SK-N-SH (cell line): ENCODE data around the gene CTLA4. TPM values are rescaled to one million over a fixed set of nuclear protein-coding genes. Genes with fewer than 3 reads are reported as not detected.

Experiments
- CTCF ChIA-PET: fragments of 300-600, 350-600 bp; formaldehyde crosslinking; extraction: SDS; loops from one replicate; lab custom pipeline; 2021; lab: Yijun Ruan, JAX
- POLR2A ChIA-PET: fragments of 350-600 bp; sonication (Branson Sonifier 250); formaldehyde crosslinking; extraction: SDS; loops from one replicate; lab custom pipeline; 2020; ENCODE audit warnings: antibody characterized with exemption, inconsistent platforms; lab: Yijun Ruan, JAX
- DNase-seq: peaks from one replicate; pipeline ENCODE4 v3.0.0; 2012
- H2AFZ ChIP-seq: fragments of 200-600 bp; sonication (generic); 2 replicates; pipeline ENCODE4 v1.8.1; 2016; ENCODE audit warnings: antibody characterized with exemption, mild to moderate bottlenecking, low read depth
- H3F3A ChIP-seq: fragments of 200-600 bp; sonication (generic); replicated peaks from 2 replicates; pipeline ENCODE3; 2016; ENCODE audit warnings: antibody characterized with exemption, mild to moderate bottlenecking; ENCODE audit not compliant: insufficient read depth
- H3K27ac ChIP-seq, 2 experiments: fragments of 200-500 bp in 1 of 2; fragments of 200-600 bp in 1 of 2; sonication (Bioruptor generic) in 1 of 2; sonication (generic), shearing (Covaris generic) in 1 of 2; 2 replicates each; pipeline versions ENCODE4 v1.5.1 to v1.6.1; 2014 to 2016; ENCODE audit warnings: low read depth in 2 of 2, inconsistent platforms in 1 of 2, low read length in 1 of 2, mild to moderate bottlenecking in 1 of 2, mixed read lengths in 1 of 2
- H3K27me3 ChIP-seq: fragments of 200-600 bp; sonication (generic), shearing (Covaris generic); 2 replicates; pipeline ENCODE4 v1.6.1; 2016; ENCODE audit warnings: mixed run types; ENCODE audit not compliant: insufficient read depth
- H3K36me3 ChIP-seq, 2 experiments: fragments of 200-500 bp in 1 of 2; fragments of 200-600 bp in 1 of 2; sonication (Bioruptor generic) in 1 of 2; sonication (generic) in 1 of 2; replicated peaks in 1 of 2; 2 replicates each; pipeline versions ENCODE3 to v1.5.1; 2014 to 2016; ENCODE audit warnings: low read length in 1 of 2, mild to moderate bottlenecking in 1 of 2; ENCODE audit not compliant: insufficient read depth in 2 of 2, control insufficient read depth in 1 of 2
- H3K4me1 ChIP-seq, 2 experiments: fragments of 200-500 bp in 1 of 2; fragments of 200-600 bp in 1 of 2; sonication (Bioruptor generic) in 1 of 2; sonication (generic), shearing (Covaris generic) in 1 of 2; 2 replicates each; pipeline versions ENCODE4 v1.5.1 to v1.6.1; 2014 to 2016; ENCODE audit warnings: low read depth in 1 of 2, low read length in 1 of 2, mixed run types in 1 of 2; ENCODE audit not compliant: insufficient read depth in 2 of 2, control insufficient read depth in 1 of 2
- H3K4me2 ChIP-seq: fragments of 200-600 bp; sonication (generic), shearing (Covaris generic); 2 replicates; pipeline ENCODE4 v1.6.1; 2017; ENCODE audit warnings: mixed run types
- H3K4me3 ChIP-seq, 2 experiments: fragments of 200-500 bp in 1 of 2; fragments of 200-600 bp in 1 of 2; sonication (Bioruptor generic) in 1 of 2; sonication (generic), shearing (Covaris generic) in 1 of 2; 2 replicates each; pipeline versions ENCODE4 v1.5.1 to v1.8.1; 2014 to 2016; ENCODE audit warnings: low read depth in 2 of 2, inconsistent platforms in 1 of 2, low read length in 1 of 2, mild to moderate bottlenecking in 1 of 2, mixed read lengths in 1 of 2, moderate library complexity in 1 of 2
- H3K79me2 ChIP-seq: fragments of 200-600 bp; sonication (generic); 2 replicates; pipeline ENCODE4 v1.8.1; 2017; ENCODE audit warnings: mild to moderate bottlenecking; ENCODE audit not compliant: insufficient read depth
- H3K9ac ChIP-seq: fragments of 200-600 bp; sonication (generic); 2 replicates; pipeline ENCODE4 v1.6.1; 2017; ENCODE audit warnings: mixed run types
- H3K9me2 ChIP-seq: fragments of 200-600 bp; sonication (generic); 2 replicates; pipeline ENCODE4 v1.6.1; 2017; ENCODE audit warnings: mixed run types
- H3K9me3 ChIP-seq: fragments of 200-600 bp; sonication (generic); 2 replicates; pipeline ENCODE4 v1.6.1; 2017; ENCODE audit warnings: mixed run types, mild to moderate bottlenecking, moderate library complexity
- H4K20me1 ChIP-seq: fragments of 200-600 bp; sonication (generic); 2 replicates; pipeline ENCODE4 v1.6.1; 2017; ENCODE audit warnings: mild to moderate bottlenecking, mixed run types; ENCODE audit not compliant: insufficient read depth
- ELF1 ChIP-seq: IDR thresholded peaks from 2 replicates; pipeline ENCODE4 v1.4.0; 2012
- EP300 ChIP-seq, 2 experiments: IDR thresholded peaks; 2 replicates each; pipeline versions ENCODE4 v1.4.0 to v1.6.1; 2012; ENCODE audit warnings: borderline replicate concordance in 1 of 2, low read depth in 1 of 2, low read length in 1 of 2
- FOXJ3 ChIP-seq: sonication (generic); formaldehyde crosslinking; IDR thresholded peaks from 2 replicates; pipeline ENCODE4 v1.5.1; 2020; ENCODE audit warnings: mild to moderate bottlenecking, missing genetic modification reagents
- GABPA ChIP-seq: IDR thresholded peaks from 2 replicates; pipeline ENCODE4 v1.4.0; 2012; ENCODE audit warnings: low read depth, mild to moderate bottlenecking
- GATA2 ChIP-seq: sonication (generic); formaldehyde crosslinking; IDR thresholded peaks from 2 replicates; pipeline ENCODE4 v1.5.0; 2020; ENCODE audit warnings: mild to moderate bottlenecking, missing genetic modification reagents
- JUND ChIP-seq: IDR thresholded peaks from 2 replicates; pipeline ENCODE4 v1.4.0; 2012
- MEF2A ChIP-seq: IDR thresholded peaks from 2 replicates; pipeline ENCODE4 v1.4.0; 2012; ENCODE audit warnings: low read depth, borderline replicate concordance
- MXI1 ChIP-seq: IDR thresholded peaks from 2 replicates; pipeline ENCODE4 v1.6.1; 2012; ENCODE audit warnings: mild to moderate bottlenecking, low read depth, low read length, improper control_type of control experiment
- NFIC ChIP-seq: IDR thresholded peaks from 2 replicates; pipeline ENCODE4 v1.4.0; 2012; ENCODE audit warnings: borderline replicate concordance
- NRF1 ChIP-seq: IDR thresholded peaks from 2 replicates; pipeline ENCODE4 v1.6.1; 2012; ENCODE audit warnings: low read depth, mild to moderate bottlenecking, low read length
- RAD21 ChIP-seq: IDR thresholded peaks from 2 replicates; pipeline ENCODE4 v1.6.1; 2012; ENCODE audit warnings: mild to moderate bottlenecking, low read length
- RCOR1 ChIP-seq: fragments of 150-350 bp; IDR thresholded peaks from 2 replicates; pipeline ENCODE4 v1.6.1; 2017; ENCODE audit warnings: antibody characterized with exemption, low read length
- RFX5 ChIP-seq: IDR thresholded peaks from 2 replicates; pipeline ENCODE4 v1.6.1; 2012; ENCODE audit warnings: mild to moderate bottlenecking, improper control_type of control experiment, low read length
- SIN3A ChIP-seq: IDR thresholded peaks from 2 replicates; pipeline ENCODE4 v1.6.1; 2012; ENCODE audit warnings: low read depth, mild to moderate bottlenecking, low read length, moderate library complexity, borderline replicate concordance
- SMC3 ChIP-seq: IDR thresholded peaks from 2 replicates; pipeline ENCODE4 v1.6.1; 2012; ENCODE audit warnings: low read depth, low read length, improper control_type of control experiment
- USF1 ChIP-seq: IDR thresholded peaks from 2 replicates; pipeline ENCODE4 v1.4.0; 2012; ENCODE audit warnings: low read depth, borderline replicate concordance
- YY1 ChIP-seq: IDR thresholded peaks from 2 replicates; pipeline ENCODE4 v1.4.0; 2012; ENCODE audit warnings: low read depth, mild to moderate bottlenecking
- ZBTB33 ChIP-seq: IDR thresholded peaks from 2 replicates; pipeline ENCODE4 v1.4.0; 2012; ENCODE audit warnings: low read depth, borderline replicate concordance
- whole genome bisulfite sequencing: methylation state at CpG from one replicate; pipeline ENCODE4 v1.1.6; 2017; ENCODE audit warnings: low lambda C conversion rate; 5-methylcytosine and 5-hydroxymethylcytosine counted together
- polyA plus RNA-seq, 3 experiments: library from polyadenylated mRNA; depleted of rRNA; stranded (reverse); fragments of >200 nt; gene quantifications; 2 replicates each; pipeline ENCODE4 v1.2.3, GENCODE V29; 2012
- TF ChIP-seq, protein P1 (sequence below): fragments of 200-600 bp; sonication (generic); IDR thresholded peaks from 2 replicates; pipeline ENCODE4 v1.6.1; 2017; ENCODE audit warnings: antibody characterized with exemption, mild to moderate bottlenecking, moderate library complexity
- TF ChIP-seq, protein P2 (sequence below): IDR thresholded peaks from 2 replicates; pipeline ENCODE4 v1.6.1; 2012; ENCODE audit warnings: mild to moderate bottlenecking, low read depth, low read length, moderate library complexity

Gene CTLA4
- polyA plus RNA-seq, 1 of the 3 experiments (the other 2 are of a cell fraction): not detected

DNA sequence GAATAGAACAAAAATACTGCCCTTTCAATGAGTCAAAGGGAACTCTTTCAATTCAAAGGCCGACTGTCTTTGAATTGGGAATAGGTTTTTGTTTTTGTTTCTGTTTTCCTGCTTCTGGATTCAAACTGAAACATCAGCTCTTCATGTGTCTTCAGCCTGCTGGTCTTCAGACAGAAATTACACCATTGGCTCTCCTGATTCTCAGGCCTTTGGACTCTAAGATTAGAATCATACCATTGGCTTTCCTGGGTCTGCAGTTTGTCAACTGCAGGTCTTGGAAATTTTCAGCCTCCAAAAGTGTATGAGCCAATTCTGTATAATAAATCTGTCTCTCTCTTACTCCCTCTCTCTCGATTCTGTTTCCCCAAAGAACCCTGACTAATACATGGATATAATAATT lies 31.1 kb downstream of the CTLA4 start:
- CTCF ChIA-PET: interaction anchor here (1.3 to 1.8 kb wide), 3 partner anchors 8 to 30 kb away, joined by 4 to 7 read pairs (median 7); no protein-coding TSS in a partner anchor
- no peak for TF ChIP-seq RFX5
- TF ChIP-seq, protein P1, sequence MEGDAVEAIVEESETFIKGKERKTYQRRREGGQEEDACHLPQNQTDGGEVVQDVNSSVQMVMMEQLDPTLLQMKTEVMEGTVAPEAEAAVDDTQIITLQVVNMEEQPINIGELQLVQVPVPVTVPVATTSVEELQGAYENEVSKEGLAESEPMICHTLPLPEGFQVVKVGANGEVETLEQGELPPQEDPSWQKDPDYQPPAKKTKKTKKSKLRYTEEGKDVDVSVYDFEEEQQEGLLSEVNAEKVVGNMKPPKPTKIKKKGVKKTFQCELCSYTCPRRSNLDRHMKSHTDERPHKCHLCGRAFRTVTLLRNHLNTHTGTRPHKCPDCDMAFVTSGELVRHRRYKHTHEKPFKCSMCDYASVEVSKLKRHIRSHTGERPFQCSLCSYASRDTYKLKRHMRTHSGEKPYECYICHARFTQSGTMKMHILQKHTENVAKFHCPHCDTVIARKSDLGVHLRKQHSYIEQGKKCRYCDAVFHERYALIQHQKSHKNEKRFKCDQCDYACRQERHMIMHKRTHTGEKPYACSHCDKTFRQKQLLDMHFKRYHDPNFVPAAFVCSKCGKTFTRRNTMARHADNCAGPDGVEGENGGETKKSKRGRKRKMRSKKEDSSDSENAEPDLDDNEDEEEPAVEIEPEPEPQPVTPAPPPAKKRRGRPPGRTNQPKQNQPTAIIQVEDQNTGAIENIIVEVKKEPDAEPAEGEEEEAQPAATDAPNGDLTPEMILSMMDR: no peak
- no peak for TF ChIP-seq SIN3A
- no peak for TF ChIP-seq USF1
- no peak for TF ChIP-seq GATA2 (CRISPR knock-in tag)
- no peak for TF ChIP-seq YY1
- no peak for TF ChIP-seq EP300 (IDR thresholded peaks at IDR 0.05; ENCODE audit: borderline replicate concordance in 1 of 2, low read depth in 1 of 2, low read length in 1 of 2)
- Histone ChIP-seq H3K4me3 (no peak overlapping the region), H3K9me2 (no peaks in the 10 kb centered on the region), H3K27ac (no peak overlapping the region), H3K4me2 (no peak overlapping the region), H3K4me1 (no peaks in the 10 kb centered on the region), H3K36me3 (no peaks in the 10 kb centered on the region), H4K20me1 (no peaks in the 10 kb centered on the region), H3K27me3 (no peaks in the 10 kb centered on the region), H3F3A (no peaks in the 10 kb centered on the region), H3K9ac (no peak overlapping the region), H2AFZ (no peak overlapping the region), H3K79me2 (no peaks in the 10 kb centered on the region), H3K9me3 (peaks cover 7% of the 10 kb centered on the region; the same call in 1 of the 2 replicates)
- DNase-seq: no peak
- WGBS: 11% methylated on average over 2 of the region's 2 CpGs
- POLR2A ChIA-PET: no interaction called here

- Histone ChIP-seq H2AFZ (no peak overlapping the region), H3K9ac (no peak overlapping the region), H3F3A (no peaks in the 10 kb centered on the region), H3K36me3 (no peaks in the 10 kb centered on the region), H3K4me2 (no peak overlapping the region), H3K9me2 (no peaks in the 10 kb centered on the region), H4K20me1 (no peaks in the 10 kb centered on the region), H3K4me3 (no peak overlapping the region), H3K27me3 (no peaks in the 10 kb centered on the region), H3K9me3 (peaks cover 7% of the 10 kb centered on the region; the same call in 1 of the 2 replicates), H3K79me2 (no peaks in the 10 kb centered on the region), H3K27ac (no peak overlapping the region), H3K4me1 (no peaks in the 10 kb centered on the region)
- no peak for DNase-seq
- WGBS: 51% methylated on average over 2 of the region's 2 CpGs
- TF ChIP-seq RAD21: no peak
- TF ChIP-seq, protein P2, sequence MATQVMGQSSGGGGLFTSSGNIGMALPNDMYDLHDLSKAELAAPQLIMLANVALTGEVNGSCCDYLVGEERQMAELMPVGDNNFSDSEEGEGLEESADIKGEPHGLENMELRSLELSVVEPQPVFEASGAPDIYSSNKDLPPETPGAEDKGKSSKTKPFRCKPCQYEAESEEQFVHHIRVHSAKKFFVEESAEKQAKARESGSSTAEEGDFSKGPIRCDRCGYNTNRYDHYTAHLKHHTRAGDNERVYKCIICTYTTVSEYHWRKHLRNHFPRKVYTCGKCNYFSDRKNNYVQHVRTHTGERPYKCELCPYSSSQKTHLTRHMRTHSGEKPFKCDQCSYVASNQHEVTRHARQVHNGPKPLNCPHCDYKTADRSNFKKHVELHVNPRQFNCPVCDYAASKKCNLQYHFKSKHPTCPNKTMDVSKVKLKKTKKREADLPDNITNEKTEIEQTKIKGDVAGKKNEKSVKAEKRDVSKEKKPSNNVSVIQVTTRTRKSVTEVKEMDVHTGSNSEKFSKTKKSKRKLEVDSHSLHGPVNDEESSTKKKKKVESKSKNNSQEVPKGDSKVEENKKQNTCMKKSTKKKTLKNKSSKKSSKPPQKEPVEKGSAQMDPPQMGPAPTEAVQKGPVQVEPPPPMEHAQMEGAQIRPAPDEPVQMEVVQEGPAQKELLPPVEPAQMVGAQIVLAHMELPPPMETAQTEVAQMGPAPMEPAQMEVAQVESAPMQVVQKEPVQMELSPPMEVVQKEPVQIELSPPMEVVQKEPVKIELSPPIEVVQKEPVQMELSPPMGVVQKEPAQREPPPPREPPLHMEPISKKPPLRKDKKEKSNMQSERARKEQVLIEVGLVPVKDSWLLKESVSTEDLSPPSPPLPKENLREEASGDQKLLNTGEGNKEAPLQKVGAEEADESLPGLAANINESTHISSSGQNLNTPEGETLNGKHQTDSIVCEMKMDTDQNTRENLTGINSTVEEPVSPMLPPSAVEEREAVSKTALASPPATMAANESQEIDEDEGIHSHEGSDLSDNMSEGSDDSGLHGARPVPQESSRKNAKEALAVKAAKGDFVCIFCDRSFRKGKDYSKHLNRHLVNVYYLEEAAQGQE: no peak
- TF ChIP-seq SMC3: no peak
- TF ChIP-seq GABPA: no peak
- no peak for TF ChIP-seq NRF1
- no peak for TF ChIP-seq MEF2A
- TF ChIP-seq RFX5: no peak
- no peak for TF ChIP-seq EP300 (IDR thresholded peaks at IDR 0.05; ENCODE audit: borderline replicate concordance in 1 of 2, low read depth in 1 of 2, low read length in 1 of 2)
- no peak for TF ChIP-seq NFIC
- TF ChIP-seq MXI1: no peak
- no peak for TF ChIP-seq ZBTB33
- TF ChIP-seq RCOR1: no peak
- TF ChIP-seq JUND: no peak
- TF ChIP-seq FOXJ3 (CRISPR knock-in tag): no peak
- no peak for TF ChIP-seq ELF1
- ChIA-PET CTCF (interaction anchor here (2.9 kb wide), 1 partner anchor 10 kb away, joined by 11 read pairs; no protein-coding TSS in a partner anchor), POLR2A (no interaction called here)
These were observed 32.7 kb downstream of the CTLA4 start for GRCh38 chr2:203900253-203900652.
